GM21367 (cell line): ENCODE data around the gene SYT1.
A peak's percentile ranks its signal among the peaks of the same experiment; 100 is the strongest.

ENCODE experiments used
- ATAC-seq: cut with Tn5 transposase; IDR thresholded peaks from one replicate; pipeline ENCODE4 v1.9.1; 2021; ENCODE audit not compliant: unreplicated experiment

Gene SYT1

DNA sequence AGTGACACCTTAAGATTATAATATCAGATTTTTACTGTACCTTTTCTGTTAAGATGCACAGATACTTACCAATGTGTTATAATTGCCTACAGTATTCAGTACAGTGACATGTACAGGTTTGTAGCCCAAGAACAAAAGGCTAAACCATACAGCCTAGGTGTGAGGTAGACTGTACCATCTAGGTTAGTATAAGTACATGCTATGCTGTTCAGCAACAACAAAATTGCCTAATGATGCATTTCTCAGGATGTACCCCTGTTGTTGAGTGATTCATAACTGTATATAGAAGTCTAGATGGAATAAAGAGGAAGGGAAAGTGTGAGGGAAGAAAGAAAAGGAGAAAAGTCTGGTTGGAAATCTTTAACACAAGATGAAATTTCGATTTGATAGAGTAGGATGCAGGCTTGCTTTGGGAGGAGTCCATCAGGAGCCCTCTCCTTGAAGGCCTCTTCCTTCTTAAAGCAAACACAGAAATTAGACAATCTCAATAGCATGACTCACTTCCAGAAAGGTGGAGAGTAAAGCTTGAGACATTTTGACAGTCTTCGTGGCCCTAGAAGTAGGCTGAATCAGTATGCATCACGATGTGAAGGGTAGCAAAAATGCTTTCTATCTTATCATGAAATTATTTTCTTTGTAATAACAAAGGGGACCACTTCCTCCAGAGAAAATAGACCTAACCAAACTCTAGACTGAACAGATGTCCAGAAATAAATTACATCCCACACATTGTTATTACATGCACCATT, 191.5 kb downstream of the SYT1 start:
- no peak for ATAC-seq

DNA sequence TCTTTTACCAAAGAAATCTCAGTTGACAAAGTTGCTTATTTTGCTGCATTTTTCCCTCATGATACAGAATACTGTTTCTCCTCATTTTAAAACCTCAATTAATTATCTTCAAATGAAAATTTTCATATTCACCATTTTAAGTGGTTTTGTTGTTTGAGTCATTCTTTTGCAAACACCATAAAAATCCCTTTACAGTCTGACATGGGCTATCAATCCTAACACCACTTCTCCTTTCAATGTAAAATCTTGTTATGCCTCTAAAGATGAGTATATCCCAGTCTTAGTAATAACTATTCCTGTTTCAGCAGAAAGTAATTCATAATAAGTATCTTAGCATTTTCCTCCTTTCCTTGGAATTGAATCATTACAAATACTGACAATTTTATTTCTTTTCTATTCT, 192.2 kb downstream of the SYT1 start:
- no peak for ATAC-seq

DNA sequence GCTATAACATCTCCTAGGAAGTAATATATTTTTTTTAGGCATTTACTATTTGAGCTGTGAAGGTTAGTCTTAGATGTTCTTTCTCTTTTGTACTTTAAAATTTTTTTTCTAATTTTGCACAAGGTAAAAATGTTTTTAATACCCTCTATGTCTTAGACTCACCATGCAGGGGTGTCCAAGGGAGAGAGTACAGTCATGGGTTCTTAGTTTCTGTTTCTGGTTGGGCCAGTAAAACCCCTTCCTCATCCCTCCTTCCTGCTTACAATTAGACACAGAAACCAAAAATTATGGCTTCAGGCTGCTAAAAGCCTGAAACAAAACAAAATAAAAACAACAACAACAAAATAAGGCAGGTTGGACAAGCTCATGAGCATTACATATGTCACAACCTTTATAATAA, 193.0 kb downstream of the SYT1 start:
- ATAC-seq = no peak

DNA sequence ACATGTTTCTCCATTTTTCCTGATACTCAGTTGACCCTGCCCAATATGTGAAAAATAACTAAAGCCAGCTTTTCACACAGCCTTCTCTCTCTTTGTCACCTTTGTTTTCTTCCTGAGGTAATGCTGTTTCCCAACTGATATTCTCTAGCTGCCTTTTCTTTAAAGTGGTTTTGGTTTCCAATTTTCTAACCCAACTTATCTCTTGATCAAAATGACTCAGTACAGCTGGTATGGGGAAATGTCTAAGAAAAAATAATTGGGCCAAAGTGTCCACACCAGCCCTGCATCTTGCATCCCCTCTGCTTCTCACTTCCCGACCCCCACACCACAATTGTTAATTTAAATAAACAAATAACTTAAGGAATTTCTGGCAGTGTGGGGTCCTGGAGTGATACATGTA, 193.8 kb downstream of the SYT1 start:
- peak; percentile 34 for ATAC-seq

DNA sequence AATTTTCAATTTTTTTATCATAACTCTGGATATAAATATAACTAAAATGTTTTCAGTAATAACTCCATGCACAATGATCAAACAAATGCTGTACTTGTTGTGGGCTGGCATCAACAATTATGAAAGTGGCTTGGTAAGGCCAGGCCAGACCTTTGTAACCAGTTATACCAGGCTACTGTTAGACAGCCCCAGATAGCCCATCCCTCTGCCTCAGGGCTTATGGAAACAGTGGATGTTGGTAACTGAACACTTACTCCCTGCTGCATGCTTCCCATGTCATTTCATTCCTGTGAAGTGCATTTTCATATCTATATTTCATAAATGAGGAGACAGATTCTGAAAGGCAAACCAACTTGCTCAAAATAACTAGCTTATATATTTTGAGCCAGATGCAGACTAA, 195.0 kb downstream of the SYT1 start:
- ATAC-seq = no peak

DNA sequence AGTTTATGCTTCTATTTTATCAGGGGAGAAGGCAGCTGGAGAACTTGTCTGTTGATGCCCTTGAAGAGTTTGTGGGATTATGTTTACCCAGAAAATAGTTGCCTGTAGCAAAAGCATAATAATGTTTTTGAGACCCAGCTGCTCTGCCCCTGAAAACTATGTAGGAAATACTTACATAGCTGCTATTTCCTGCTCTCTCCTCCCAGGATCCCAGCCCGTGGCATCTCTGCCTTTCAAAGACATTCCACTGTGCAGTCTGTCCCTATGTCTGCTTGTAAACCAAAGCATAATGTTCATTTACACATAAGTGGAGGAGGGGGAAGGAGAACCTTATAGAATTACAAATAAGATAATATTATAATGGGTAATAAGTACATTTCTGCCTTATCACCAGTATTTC, 198.7 kb downstream of the SYT1 start:
- ATAC-seq = no peak

DNA sequence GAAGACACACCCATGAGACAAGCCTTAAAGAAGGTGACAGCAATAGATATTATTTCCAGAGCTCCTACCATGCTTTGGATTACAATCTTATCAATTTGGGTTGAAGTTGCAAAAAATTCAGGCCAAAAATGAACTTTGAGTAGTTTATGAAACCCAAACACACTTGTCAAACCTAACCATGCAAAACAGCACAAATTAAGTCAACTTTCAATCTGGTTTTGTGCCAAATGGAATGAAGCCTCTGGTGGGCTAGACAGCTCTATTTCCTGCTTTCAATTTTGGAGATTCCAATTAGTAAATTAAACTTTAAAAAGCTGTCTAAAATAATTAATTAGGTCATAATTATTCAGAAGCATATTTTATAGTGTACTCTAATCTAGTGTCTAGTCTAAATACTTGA, 203.4 kb downstream of the SYT1 start:
- ATAC-seq = no peak

DNA sequence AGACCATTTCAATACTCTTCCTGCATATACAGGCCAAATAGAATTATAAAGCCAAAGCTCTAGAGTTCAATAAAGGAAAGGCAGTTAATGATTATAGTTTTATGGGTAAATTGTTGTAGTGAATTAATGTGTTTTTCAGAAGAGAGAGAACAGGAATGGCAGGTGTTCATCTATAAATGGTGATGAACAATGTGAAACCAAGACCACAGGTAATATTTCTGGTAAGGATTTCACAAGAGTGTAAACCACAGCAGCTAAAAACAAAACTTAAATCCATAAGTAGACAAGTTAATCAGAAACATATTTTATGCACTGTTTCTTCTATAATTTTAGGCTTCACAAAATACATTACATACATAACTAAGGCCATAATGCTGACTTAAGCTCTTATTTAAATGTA, 204.4 kb downstream of the SYT1 start:
- ATAC-seq = peak; percentile 95

DNA sequence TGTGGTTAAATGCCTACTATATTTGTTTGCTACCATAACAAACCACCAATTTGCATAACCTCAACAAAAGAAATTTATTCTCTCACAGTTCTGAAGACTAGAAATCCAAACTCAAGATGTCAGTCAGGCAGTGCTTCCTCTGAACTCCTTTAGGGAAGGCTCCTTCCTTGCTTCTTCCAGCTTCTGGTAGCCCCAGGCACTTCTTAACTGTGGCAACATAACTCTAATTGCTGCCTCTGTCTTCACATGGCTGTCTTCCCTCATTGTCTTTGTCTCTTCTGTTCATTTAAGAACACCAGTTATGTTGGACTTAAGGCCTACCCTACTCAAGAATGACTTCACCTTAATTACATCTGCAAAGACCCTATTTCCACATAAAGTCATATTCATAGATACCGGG, 206.9 kb downstream of the SYT1 start:
- ATAC-seq = peak; percentile 35

DNA sequence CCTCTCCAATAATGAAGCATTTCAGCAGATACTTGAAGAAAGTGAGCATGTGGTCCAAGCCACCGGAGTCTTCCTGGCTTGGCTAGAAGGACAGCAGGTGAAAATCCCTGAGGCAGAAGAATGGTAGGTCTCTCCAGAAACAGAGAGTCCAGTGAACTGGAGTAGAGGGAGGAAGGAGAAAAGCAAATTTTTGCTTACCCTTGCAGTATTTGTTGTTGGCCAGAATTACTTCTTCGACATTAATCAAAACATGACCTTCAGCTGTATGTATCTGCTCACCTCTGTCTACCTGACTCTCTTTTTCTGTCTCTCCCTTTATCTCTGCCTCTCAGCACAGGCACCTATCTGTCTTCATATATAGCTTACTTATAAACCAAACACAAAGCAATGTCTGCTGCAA, 208.9 kb downstream of the SYT1 start:
- ATAC-seq = no peak

DNA sequence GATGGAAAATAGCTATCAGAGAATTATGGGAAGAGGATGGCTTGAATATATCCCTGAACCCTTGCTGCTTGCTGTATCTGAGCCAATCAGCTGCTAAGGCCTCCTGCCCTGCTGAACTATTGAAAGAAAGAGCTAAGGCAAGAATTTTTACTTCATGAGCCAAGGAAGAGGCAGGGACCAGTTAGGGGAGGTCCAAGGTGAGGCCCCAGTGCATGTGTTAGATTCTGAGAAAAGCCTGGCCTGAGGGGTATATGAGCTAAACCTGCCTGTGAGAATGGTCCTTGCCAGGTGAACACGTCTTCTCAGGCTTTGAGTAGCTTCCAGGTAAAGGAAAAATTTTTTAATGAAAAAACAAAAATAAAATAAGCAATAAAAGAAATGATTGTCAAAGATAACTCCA, 218.0 kb downstream of the SYT1 start:
- no peak for ATAC-seq

DNA sequence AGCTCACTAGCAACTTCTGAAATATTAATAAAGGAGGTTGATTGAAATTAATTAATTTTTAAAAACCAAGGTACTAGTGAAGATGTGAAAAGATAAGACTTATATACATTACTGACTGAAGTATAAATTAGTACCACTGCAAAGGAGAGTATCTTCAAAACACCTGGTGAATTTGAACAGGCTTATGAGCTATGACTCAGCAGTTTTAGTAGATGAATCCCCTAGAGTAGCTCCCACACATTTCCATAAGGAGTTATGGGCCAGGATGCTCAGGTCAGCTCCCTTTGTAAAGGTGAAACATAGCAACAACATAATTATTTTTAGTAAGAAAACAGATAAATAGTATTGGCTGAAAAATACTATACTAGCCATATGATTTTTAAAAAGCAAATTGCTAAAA, 218.6 kb downstream of the SYT1 start:
- ATAC-seq = no peak

DNA sequence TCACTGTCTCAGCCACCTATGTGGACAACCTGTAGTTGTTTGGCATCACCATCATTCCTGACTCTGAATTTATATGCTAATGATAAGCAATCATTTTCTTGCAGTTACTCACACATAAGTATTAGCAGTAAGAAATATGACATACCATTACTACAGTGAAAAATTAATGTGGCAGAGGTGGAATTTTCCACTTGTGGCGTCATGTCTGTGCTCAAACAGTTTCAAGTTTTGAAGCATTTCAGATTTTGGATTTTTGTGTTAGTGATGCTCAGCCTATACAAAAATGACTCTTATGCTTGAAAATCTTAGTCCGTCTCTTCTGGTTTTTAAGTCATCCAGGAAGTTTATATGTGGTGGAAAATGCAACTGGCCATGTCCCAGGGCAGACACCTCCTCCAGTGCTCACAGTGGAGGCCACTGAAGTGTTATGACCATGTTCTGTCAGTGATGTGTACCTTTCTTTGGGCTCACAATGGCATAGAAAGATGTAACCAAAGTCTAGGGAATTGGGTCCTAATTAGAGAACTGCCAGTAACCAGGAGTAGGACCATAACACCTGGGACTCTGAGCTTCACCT, 220.6 kb downstream of the SYT1 start:
- no peak for ATAC-seq

DNA sequence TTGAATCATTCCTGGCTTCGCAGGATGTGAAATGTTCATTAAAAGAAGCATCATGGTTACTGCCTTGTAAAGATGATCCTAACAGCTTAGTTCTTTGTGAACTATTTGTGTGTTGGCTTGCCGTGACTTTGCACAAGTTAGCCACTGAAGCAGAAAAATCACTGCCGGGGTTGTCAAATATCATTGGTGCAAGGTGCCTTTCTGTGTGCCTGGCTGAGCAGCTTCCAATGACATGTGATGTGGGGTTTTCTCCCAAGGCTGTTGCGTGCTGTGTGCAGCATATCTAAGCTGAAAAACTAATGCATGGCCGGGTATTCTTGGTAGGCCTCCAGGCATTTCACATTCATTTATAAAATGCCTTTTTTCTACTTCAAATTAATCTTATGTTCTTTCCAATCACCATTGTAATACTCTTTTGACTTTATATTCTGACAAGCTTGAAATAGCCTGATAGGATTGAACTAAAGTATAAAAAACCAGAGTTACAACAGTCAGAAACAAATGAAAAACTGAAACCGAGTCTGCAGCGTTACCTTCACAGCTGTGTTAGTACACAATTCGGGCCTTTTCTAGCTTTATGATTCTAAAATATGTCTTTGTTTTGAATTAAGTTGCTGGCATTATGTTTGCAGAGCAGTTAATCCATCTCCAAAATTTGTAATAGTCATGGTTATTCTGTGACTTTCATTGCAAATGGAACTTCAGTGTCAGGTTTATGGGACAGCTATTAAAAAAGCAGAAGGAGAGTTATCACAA, 222.1 kb downstream of the SYT1 start:
- ATAC-seq = no peak

DNA sequence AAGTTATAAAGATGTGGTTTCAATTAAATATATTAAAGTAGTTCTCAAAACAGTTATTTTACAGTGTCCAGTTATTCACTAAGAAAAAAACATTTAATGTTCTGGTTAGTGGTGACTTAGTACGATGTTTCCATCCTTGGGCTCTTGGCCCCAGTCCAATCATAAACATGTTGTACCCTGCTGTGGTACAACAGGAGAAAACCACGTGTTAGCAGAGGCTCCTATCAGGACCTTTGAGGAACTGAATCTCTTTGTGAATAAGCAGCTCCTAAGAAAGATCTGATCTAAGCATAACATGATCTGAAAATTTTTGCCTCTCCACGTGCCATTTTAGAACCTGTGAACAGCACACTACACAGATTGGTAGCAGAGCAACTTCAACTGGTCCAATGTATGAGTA, 234.0 kb downstream of the SYT1 start:
- no peak for ATAC-seq

DNA sequence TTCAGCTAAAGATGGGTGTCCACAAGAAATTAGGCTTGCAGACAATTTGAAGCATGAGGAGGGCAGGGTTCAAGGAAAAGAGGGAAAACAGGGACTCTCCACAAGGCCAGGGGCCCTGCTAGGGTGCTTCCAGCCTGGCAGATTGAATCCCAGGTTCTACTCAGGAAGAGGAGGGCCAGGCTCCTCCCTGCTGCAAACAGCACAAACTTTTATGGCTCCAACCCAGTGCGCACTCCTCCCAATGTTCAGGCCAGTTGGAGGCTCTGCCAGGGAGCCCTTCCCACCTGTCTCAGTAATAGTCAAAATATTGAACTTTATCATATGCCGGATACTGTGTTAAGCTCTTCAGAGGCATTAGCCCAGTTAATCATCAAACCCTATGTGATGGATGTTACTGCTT, 244.4 kb downstream of the SYT1 start:
- no peak for ATAC-seq

DNA sequence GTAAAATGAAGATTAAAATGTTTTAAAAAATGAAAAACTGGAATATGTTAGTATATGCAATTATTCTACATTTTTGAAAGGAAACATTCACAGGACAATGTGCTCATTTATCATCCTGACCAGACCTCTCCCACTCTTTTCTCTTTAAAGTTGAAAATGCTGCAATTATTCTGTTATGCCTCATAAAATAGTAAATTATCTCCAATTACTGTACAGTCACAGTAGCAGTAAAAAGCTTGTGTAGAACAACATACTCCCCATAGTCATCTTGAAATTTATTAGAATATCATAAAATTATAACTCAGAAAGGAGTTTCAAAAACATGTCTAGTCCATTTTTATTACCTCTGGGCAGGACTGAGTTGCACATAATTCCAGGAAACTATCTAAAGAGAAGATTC, 250.3 kb downstream of the SYT1 start:
- ATAC-seq = no peak

DNA sequence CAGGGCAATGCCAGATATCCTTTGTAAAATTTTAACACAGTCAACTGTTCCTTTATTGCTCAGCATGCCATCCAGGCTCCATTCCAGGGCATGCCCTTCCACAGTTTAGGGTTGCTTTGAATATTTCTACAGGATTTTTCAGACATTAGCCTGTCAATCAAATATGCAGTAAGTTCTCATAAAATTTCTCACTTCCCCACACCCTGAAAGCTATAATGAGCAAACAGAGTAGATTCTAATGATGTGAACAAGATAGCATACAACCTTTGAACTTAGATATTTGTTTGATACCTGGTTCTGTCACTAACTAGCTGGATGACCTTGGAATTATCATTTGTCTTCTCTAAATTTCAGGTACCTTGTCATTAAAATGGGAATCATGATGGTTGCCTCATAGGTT, 251.2 kb downstream of the SYT1 start:
- ATAC-seq = no peak

DNA sequence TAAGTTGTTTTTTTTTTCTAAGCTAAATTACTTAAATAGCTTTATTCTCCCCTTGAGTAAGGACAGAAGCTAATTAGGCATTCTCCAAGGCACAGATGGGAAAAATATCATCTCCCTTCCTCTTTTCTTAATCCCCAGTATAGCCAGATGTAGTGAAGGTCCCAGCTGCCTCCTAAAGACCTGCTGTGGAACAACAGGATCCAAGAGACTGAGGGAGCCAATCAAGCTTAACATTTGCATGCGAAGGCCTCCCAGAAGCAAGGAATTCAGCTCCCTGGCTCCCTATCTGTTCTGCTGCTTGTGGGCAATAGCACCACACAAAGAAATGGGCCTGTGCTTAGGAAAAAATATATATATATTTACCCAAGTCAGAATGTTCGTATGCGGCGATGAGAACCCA, 255.2 kb downstream of the SYT1 start:
- ATAC-seq = no peak

DNA sequence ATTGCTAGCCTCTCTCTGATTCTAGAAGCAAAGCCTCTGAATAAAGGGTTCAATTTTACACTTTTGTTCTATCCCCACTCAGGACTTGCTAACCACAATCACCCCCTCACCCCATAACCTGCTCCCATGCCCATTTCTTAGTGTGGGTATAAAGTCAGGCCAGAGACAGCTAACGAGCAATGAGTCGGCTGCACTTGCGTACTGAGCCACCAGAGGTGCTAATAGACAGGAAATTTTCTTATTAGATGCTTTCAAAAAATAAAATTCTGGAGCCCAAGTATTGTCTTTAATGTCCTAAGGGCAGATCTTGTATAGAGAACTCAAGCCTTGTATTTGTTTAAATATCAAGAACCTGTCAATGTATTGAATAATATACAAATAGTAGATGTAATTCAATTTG, 256.9 kb downstream of the SYT1 start:
- no peak for ATAC-seq

DNA sequence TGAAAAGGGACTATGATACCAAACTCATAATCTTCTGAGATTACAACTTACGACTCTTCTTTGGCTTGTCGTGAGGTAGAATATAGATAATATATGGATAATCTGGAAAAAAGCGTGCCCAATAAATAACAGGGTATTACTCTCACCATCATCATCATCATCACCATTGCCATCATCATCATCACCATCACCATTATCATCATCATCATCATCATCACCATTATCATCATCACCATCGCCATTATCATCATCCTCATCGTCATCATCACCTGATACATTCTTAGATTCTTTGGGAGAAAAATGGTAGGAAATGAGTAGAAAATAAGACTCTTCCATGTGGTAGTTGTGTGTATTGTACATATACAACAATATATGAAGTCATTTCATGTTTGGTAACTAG, 259.8 kb downstream of the SYT1 start:
- no peak for ATAC-seq

DNA sequence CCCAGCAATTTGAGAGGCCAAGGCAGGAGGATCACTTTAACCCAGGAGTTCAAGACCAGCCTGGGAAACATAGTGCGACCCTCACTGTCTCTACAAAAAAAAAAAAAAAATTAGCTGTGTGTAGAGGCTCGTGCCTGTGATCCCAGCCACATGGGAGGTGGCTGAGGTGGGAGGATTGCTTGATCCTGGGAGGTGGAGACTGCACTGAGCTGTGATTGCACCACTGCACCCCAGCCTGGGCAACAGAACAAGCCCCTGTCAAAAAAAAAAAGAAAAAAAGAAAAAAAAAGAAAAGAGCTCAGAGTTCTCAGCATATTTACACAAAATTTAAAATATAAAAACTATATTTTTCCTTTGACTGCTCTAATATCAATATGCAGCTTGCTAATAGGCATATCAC, 260.8 kb downstream of the SYT1 start:
- ATAC-seq = no peak
